HL-60/S4 treated with phorbol 12-myristate 13-acetate at 8.2 ng/mL for 4 days and 3 days (cell line): ENCODE measurements around the gene PIAS3.
"Not testable (repeated sequence)": the region's sequence is repeated elsewhere in the genome, so short reads cannot be mapped to it uniquely, and the experiment has no call there.

Source experiments
- in situ Hi-C: fragments of 300-500 bp; cut with MboI; formaldehyde crosslinking; loops from 2 replicates; pipeline ENCODE4 v1.15.0; 2022; ENCODE audit warnings: low sequenced_read_pairs

The PIAS3 gene

DNA sequence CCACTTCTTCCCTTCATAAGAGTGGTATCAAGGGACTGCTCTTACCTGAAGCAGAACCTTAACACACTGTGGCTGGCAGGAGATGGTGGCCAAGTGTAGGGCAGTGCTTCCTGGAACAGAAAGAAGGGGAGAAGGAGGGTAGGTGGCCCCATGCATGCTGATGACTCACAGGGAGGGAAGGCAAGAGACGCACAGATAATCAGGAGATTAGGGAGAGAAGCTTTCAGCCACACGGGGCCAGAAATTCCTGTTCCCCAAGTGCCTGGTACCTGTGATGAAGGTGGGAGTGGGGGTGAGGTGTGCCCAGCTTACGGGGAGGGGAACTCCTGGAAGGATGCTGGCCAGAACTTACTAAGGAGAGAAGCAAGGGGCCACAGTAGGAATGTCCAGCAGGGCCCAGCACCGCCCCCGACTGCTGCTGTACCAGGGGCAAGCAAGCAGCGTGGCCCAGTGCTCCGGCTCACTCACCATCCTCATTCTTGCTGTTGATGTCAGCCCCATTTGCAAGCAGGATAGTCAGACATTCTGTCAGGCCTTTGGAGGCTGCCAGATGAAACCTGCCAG, 19.1 kb upstream of the PIAS3 start:
- in situ Hi-C loops: no loop called here

DNA sequence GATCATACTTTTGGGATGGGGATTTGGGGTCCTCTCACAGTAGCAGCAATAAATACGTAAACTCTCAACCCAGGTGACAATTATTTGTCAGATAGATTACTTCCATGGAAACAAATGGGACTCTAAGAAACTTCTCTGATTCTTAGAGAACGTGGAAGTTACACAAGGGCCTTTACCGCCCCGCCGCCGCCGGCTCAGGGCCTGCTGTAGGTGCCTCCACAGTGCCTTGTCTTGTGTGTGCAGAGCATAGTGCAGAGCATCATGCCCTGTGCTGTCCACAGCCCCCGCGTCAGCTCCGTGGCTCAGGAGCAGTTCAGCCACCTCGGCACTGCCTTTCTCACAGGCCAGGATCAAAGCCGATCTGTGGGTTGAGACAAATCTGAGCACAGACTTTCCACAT, 15.8 kb upstream of the PIAS3 start:
- in situ Hi-C loops: no loop called here

DNA sequence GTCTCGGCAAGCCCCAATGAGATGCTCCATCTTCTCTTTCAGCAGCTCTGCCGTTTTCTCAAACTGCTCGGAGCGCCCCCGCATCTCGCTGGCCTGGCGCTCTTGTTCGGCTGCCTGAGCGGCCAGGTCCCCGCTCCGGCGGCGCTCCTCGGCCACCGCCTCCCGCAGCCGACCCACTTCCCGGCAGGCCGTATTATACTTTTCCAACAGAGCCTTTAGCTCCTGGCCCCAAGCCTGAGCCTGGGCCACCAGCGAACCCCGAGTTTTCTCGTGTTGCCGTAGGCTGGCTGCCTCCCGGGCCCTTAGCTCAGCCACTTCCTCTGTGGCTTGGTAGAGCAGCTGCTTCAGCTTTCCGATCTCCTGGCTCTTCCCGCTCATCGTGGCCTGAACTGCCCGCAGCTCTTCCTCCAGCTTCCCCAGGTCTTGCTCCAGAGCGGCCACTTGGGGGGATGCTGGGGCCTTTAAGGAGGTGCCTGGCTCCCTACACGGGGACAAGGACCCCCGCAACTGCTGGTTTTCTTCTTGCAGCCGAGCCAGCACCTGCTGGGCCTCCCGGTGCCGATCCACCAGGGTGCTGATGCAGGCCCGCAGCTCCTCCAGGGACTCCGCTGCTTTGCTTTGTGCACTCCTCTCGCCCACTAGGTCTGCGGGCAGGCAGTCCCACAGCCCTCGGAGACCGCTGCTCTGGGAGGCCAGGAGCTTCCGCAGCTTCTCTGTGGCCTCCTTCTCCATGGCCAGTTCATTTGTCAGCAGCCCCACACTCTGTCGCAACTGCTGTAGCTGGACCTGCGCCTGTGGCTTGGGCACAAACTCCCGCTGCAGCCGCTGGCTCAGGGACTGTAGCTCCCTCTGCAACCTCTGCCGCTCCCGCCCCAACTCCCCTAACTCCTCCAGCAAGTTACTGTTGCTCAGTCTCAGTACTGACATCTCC, 13.4 kb upstream of the PIAS3 start:
- in situ Hi-C loops: no loop called here

DNA sequence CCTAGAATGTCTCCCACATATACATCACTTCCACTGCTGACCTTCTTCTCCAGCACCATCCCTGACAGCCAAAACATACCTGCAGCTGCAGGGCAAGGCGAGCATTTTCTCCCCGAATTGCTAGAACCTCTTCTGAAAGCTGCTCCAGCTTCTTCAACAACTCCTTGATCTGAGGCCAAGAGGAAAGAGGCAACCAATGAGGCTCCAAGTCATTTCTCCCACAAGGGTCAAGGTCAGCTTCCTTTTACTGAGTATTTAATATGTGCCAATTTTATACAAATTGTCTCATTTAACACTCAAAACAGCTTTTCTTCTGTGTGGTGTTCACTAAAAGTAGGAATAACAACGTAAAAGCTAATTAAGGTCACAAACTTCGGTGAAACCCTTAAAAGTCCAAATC, 9.4 kb upstream of the PIAS3 start:
- in situ Hi-C loops: no loop called here

DNA sequence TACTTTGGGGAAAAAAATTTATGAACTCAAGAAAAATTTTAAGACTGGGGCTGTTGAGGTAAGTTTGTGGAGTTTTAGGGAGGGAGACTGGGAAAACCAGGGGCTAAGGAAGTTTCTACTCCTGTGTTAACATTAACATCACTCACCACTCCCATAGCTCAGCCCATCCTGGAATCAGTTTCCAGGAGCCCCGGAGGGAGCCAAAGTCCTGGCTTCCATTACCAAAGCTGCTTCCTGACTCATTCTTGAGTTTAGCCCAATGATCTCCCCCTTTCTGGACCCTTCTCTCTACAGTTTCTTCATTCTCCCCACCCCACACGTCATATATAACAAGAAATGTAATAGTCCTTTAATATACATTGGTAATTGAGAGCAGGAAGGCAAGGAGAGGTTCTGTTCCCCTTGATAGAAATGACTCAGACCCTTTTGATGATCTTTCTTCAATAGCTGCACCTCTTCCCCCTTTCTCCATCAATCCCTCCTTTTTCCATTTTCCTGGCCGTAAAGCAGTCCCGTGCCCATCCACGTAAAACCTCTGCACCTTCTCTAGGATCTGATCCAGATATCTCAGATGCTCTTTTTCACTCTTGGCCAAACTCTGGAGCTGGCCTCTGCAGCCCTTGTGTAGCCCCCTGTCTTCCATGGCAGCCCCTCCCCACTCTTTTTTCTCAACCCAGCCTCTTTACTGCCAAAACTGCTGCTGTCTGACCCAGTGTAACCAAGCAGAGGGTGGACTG, 4.6 kb upstream of the PIAS3 start:
- in situ Hi-C loops: no loop called here

DNA sequence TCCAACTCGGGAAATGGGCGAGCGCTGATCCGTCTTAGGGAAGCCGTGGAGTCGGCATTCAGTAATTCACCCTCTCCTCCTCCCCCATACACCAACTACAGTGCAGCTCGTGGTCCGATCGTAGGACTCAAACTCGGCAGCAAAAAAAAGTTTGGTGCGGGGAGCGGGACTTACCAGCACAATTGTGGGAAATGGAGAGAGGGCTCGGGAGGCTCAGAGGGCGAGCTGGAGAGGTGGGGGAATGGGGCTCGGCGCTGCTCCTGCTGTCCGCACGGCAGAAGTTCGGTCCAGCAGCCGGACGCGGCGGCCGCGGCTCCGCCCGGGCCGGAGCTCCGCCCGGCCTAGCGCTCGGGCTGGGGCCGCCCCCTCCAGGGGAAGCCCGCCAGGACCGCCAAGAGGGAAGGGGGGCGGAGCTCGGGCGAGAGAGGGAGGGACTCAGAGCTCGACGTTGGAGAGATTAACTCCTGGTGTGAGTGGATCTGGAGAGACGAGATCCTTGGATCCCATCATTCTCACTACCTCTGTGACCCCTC, 676 bp upstream of the PIAS3 start:
- in situ Hi-C loops: no loop called here

DNA sequence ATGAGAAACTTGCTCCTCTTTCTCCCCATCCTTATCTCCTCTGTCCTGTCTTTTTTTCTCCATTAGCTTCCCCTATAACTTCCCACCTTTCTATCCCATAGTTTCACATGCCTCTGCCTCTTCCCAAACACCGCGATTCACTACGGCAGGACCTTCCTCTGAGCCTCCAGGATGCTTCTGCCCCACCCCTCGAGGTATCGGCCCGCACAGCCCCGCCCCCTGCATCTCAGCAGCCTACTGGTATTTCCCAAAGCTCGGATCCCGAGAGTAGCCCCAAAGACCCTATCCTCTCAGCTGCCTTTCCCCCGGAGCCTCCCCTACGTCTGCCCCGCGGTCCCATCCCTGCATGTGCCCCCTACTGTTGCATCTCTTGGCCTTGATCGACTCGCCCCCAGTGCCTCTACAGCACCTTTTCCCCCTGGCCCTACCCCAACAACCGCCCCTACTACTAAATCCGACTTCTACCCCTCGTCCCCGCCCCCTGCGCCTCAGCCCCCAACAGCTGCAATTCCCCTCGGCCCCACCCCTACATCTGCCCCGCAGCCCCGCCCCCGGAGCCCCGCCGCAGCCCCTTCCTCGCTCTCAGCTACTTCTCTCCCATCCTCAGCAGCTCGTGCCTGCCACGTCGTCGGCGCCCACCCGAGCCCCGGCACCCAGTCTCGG, 512 bp downstream of the PIAS3 start:
- in situ Hi-C loops: no loop called here

DNA sequence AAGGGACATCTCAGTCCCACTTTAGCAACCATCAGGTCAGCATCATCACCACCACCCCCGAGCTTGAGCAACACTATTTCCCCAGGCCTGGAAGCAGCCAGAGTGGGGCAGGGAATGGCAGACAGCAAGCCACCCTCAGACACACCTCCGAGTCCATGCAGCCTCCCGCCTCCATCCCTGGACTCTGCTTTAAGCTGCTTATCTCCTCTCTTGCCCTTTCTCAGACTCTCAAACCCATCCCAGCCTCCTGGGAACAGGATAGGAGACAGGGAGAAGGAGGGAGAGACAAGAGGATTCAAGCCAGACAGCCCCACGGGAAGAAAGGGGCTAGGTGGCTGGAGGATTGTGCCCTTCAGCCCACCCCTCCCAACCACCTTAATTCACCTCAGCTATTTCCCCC, 1.7 kb downstream of the PIAS3 start:
- in situ Hi-C loops: no loop called here

DNA sequence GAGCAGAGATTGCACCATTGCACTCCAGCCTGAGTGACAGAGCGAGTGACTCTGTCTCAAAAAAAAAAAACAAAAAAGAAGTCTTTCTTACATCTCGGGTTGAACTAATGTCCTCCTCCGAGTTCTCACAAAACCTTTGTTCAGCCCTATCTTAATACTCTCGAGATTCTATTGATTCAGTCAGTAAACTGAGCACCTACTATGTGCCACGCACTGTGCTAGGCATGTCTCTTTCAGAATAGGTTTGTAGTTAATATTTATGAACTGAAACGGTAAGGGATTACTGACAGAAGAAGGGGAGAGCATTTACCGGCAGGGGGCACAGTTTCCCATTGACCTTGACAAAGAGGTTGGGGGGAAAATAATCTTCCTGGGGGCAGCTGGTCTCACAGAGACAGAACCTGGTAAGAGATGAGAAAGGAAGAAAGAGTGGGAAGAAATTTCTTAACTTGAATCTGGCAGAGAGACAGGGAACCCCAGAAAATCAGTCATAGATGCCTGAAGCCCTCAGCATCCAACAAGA, 3.4 kb downstream of the PIAS3 start:
- in situ Hi-C loops: no loop called here

DNA sequence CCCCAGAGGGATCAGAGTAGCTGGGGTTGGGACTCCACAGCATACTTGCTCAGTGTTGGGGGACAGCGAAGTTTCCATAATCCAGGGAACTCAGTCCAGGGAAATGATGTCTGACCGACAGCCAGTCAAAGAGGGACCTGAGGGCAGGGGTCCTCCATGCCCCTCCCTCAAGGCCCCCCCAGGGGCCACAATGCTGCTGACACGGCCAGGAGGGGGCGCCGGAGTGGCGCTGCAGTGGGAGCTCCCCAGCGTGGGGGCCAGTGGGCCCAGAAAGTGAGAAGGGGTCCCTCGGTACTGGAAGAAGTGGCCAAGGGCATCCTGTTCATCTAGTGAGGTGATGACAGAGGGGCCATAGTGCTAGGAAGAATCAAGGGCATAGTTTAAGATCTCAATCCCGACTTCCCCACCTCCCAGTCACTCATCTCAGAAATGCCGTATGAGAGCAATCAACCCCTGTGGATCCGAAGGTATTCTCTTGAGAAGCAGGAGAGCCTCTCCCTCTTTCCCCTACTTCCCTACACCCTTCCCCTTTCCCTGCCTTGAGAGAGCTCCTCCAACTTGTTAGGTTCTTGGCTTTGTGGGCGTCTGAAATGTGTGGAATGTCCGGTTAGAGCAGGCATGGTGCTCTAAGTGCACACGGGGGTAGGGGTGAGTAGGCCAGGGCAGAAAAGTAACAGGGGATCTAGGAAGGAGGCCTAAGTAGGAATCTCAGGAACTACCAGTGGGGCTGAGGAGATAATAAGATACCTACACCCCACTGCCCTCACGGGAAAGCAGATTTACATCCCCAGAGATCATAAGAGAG, 9.3 kb downstream of the PIAS3 start:
- in situ Hi-C loops: no loop called here

DNA sequence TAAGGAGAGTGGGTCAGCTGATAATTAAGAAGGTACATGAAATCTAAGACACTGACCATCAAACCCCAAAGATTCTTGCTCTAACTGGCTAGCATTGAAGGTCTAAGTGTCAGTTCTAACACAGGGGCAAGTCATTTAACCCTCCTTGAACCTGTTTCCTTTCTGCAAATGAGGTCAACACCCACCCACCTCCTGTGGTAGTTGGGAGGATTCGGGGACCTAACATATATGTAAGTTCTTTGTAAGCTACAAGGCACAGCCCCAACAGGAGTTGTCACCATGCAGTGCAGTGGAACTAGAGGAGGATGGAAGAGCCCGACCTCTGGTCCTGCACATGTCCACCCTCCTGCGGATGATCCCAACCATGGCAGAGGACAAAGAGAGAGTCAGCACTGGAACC, 11.1 kb downstream of the PIAS3 start:
- in situ Hi-C loops: no loop called here

DNA sequence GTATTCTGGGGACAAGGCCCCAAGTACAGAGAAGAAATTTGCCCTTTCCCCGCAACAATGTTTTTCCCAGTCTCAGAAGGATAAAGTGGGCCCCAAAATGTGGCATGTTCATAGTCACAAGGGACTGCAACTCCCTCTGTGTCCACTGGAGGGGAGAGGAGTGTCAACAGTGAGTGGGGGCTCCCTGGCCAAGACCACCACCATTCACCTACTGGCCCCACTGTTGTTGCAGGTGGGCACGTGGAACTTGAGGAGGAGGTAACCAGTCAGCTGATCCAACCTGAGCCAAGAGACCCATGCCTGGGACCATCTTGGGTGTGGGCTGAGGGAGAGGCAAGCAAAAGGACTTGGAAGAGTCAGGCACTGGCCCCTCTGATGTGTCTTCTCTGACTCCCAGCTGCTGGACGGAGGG, 12.7 kb downstream of the PIAS3 start:
- in situ Hi-C loops: no loop called here

DNA sequence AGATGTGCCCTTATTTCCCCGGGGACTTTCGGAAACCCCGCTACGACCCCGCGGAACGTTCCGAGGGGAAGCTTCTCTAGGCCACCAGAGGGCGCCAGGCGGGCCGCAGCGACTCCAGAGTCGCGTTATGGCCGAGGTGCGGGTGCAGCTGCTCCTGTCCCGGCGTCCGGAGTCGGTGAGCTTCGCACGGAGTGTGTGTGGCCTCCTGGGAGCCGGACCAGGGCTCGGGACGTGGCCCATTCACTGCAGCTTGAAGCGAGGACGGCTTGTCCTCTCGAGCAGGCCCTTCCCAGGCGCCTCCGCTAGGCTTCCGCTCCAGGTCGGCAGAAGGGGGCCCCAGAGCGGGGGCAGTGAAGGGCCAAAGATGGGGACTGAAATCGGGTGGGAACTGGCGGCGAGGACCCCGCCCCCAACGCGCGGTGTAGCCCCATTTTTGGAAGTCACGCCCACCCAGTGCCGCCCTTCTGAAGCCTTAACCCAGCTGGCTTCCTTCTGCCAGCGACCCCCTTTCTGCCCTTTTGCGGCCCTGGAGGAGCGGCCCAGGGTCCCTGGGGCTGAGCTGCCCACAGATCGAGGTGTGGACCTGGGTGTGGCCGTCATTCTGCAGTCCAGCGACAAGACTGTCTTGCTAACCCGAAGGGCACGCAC, 13.2 kb downstream of the PIAS3 start, which contains the start of gene NUDT17:
Gene NUDT17, plus strand, starts transcription at position 117 of the 648 bp plus-strand sequence. Its CDS starts 11 bp downstream, at position 128.
- in situ Hi-C loops: no loop called here

DNA sequence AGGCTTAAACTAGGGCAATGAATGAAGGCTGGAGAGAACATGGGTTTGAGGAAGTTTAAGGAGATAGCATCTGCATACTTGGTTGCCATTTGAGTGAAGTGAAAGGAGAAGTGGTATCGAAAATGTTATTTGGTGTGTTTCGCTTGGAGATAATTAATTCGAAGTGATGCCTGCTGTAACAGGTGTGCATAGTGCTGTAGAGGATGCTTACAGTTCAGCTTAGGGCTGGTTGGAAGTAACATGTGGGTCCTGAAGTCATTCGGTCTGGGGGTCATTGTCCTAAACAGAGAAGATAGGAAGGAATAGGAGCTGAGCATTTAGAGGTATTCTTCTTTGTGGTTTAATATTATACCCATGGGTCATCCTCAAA, 13.8 kb downstream of the PIAS3 start:
- in situ Hi-C loops: no loop called here

DNA sequence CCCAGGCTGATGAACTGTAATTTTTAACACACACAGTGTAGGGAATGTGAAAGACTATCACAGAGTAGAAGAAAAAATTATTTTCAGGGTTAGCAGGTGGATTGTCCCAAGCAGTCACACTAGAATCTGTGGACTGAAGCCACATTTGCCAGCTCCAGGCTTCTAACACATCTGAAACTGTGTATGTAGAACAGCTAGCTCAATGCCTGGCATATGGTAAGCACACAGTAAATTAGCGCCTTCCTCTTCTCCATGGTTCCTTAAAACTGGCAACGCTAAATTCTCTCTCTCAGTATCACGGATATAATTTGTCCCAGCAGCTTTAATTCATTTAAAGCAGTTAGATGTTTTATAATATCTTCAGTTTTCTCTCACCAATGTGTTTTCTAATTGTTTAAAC, 15.8 kb downstream of the PIAS3 start:
- in situ Hi-C loops: no loop called here

DNA sequence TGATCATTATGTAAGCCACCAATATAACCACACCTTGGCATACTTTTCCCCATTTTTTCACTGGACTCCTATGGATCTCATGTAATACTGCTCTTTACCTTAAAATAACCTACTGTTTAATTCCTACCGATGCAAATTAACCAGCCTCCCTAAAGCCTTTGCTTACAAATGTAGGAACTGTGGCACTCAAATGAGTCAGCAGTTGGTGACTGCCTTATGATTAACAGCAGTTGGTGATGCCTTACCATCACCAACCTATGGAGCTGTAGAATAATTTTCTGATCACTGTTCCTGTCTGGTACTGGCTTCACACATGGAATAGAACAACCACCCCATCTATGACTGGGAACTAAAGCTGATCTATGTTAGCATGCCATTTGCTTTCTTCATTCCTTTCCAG, 21.2 kb downstream of the PIAS3 start:
- in situ Hi-C loops: no loop called here

DNA sequence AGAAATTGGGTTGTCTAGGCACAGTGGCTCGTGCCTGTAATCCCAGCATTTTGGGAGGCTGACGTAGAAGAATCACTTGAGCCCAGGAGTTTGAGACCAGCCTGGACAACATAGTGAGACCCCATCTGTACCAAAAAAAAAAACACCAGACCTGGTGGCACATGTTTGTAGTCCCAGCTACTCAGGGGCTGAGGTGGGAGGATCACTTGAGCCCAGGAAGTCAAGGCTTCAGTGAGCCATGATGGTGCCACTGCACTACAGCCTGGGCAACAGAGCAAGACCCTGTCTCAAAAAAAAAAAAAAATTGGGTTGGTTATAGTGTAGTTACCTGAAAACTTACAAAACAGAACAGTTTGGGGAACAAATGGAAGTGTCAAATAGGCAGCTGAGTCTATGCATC, 28.1 kb downstream of the PIAS3 start:
- in situ Hi-C loops: not testable (repeated sequence)

DNA sequence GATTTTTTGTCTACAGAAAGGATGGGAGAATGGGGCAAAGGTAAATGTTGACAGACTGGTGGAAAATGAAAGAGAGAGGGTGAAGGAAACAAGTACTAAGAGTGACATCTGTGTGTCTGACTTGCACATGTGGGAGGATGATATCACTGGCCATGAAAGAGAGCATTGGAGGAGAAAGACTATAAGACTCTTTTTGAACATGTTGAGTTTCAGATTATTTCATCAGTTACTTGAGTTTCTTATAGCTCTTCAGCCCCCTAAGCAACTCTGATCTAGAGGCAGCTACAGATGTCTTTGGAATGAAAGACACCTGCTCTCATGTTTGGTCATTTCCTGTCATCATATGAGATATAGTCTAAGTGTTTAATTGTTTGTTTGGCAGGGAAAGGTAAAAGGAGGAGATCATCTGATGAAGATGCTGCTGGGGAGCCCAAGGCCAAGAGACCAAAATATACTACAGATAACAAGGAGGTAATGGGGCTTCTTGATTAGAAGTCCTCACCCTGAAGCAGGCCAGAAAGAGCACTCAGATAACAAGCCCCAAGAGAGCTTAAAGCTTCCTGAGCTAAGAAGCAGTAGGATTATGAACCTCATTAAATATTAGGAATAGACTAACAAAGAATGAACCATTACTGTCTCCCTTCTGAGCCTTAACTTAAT, 30.4 kb downstream of the PIAS3 start:
- in situ Hi-C loops: no loop called here

DNA sequence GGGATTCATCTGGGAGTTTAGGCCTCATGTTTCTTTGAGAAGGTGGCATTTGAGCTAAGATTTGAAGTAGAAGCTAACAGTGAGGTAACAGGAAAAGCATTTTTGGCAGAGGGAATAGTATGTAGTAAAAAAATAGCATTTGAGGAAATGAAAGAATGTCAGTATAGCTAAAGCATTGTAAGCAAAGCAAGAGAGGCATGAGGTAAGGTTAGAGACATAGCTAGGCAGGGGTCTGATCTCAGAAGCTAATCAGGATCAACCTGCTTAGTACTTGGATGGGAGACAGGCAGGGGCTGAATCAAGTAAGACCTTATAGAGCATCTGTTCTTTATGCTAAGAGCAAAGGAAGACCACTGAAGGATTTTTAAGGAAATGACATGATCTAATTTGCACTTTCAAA, 30.9 kb downstream of the PIAS3 start:
- in situ Hi-C loops: no loop called here
